Adipocyte (in vitro differentiated cells): ENCODE results near the gene DUSP11.
"Not testable (repeated sequence)": the region's sequence is repeated elsewhere in the genome, so short reads cannot be mapped to it uniquely, and the experiment has no call there.

Source experiments
- DNase-seq: peaks from one replicate; pipeline ENCODE4 v3.0.0-alpha.2; 2015; ENCODE audit warnings: low read depth
- H3K27me3 ChIP-seq: replicated peaks from 2 replicates; pipeline ENCODE4 v1.7.0; 2013; ENCODE audit warnings: mild to moderate bottlenecking, low read length, moderate library complexity; ENCODE audit not compliant: control insufficient read depth, insufficient read depth
- H3K36me3 ChIP-seq: 2 replicates; pipeline ENCODE4 v1.7.0; 2013; ENCODE audit warnings: low read length, mild to moderate bottlenecking, moderate library complexity; ENCODE audit not compliant: control insufficient read depth, insufficient read depth, severe bottlenecking
- H3K4me1 ChIP-seq: 2 replicates; pipeline ENCODE4 v1.7.0; 2013; ENCODE audit warnings: mild to moderate bottlenecking, low read length, moderate library complexity; ENCODE audit not compliant: control insufficient read depth, insufficient read depth
- H3K4me3 ChIP-seq: 2 replicates; pipeline ENCODE4 v1.7.0; 2013; ENCODE audit warnings: mild to moderate bottlenecking, low read length, moderate library complexity
- H3K9ac ChIP-seq: 2 replicates; pipeline ENCODE4 v1.7.0; 2013; ENCODE audit warnings: mild to moderate bottlenecking, low read length, moderate library complexity
- H3K9me3 ChIP-seq: 2 replicates; pipeline ENCODE4 v1.7.0; 2013; ENCODE audit warnings: mild to moderate bottlenecking, low read length, moderate library complexity; ENCODE audit not compliant: control insufficient read depth

DUSP11 gene

GRCh38 chr2:73772819-73773218 is 7.1 kb downstream of the DUSP11 start:
- Histone ChIP-seq H3K9ac (no peak overlapping the region), H3K4me3 (no peak overlapping the region), H3K36me3 (peaks cover 78% of the 10 kb centered on the region), H3K9me3 (no peaks in the 10 kb centered on the region), H3K27me3 (no peaks in the 10 kb centered on the region), H3K4me1 (peaks cover 7% of the 10 kb centered on the region)
- no peak for DNase-seq

DNA sequence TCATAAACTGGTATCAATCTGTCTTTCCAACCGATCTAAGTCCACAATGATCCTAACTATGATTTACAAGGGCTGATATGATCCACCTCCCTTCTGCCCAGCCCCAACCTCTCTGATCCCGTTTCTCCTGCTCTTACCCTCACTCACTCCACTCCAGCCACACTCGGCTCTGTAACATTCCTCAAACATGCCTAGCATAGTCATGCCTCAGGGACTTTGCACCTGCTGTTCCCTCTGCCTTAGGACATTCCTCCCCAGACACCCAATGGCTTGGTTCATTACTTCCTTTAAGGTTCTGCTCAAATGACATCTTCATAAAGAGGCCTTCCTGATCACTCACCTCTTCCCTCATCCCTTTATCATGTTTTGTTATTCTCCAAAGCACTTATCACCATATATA is 9.2 kb downstream of the DUSP11 start:
- Histone ChIP-seq H3K9ac (no peak overlapping the region), H3K9me3 (no peaks in the 10 kb centered on the region), H3K27me3 (no peaks in the 10 kb centered on the region), H3K4me1 (no peaks in the 10 kb centered on the region), H3K4me3 (no peak overlapping the region), H3K36me3 (peaks cover 82% of the 10 kb centered on the region)
- no peak for DNase-seq

- no peak overlapping the region for H3K9ac ChIP-seq
- H3K4me1 ChIP-seq, result no peaks in the 10 kb centered on the region
- no peak for DNase-seq
- peaks cover 83% of the 10 kb centered on the region for H3K36me3 ChIP-seq
- no peak overlapping the region for H3K4me3 ChIP-seq
- no peaks in the 10 kb centered on the region for H3K9me3 ChIP-seq
- H3K27me3 ChIP-seq, result no peaks in the 10 kb centered on the region
These were observed 12.9 kb downstream of the DUSP11 start for GRCh38 chr2:73766994-73767393.

- peaks cover 88% of the 10 kb centered on the region for H3K36me3 ChIP-seq
- no peaks in the 10 kb centered on the region for H3K9me3 ChIP-seq
- H3K4me1 ChIP-seq, result no peaks in the 10 kb centered on the region
- DNase-seq, result no peak
- no peaks in the 10 kb centered on the region for H3K27me3 ChIP-seq
- no peak overlapping the region for H3K9ac ChIP-seq
- no peak overlapping the region for H3K4me3 ChIP-seq
These were observed 13.6 kb downstream of the DUSP11 start for GRCh38 chr2:73766349-73766748.

DNA sequence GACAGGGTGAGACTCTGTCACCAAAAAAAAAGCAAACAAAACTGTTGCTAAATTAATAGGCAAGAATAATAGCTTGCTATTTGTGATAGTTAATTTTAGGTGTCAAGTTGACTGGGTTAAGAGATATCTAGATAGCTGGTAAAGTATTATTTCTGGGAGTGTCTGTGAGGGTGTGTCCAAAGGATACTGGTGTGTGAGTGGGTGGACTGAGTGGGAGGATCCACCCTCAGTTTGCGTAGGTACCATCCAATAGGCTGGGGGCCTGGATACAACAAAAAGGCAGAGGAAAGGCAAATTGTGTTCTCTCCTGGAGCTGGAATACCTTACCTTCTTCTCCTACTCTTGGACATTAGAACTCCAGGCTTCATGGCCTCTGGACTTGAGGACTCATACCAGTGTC is 15.0 kb downstream of the DUSP11 start:
- Histone ChIP-seq H3K4me1 (peaks cover 3% of the 10 kb centered on the region), H3K9ac (no peak overlapping the region), H3K9me3 (no peaks in the 10 kb centered on the region), H3K27me3 (no peaks in the 10 kb centered on the region), H3K36me3 (peaks cover 95% of the 10 kb centered on the region), H3K4me3 (no peak overlapping the region)
- no peak for DNase-seq

GRCh38 chr2:73762571-73762970 is 17.3 kb downstream of the DUSP11 start:
- DNase-seq, result no peak
- Histone ChIP-seq H3K9ac (no peak overlapping the region), H3K9me3 (no peaks in the 10 kb centered on the region), H3K4me1 (peaks cover 14% of the 10 kb centered on the region), H3K36me3 (peaks cover 84% of the 10 kb centered on the region), H3K27me3 (no peaks in the 10 kb centered on the region), H3K4me3 (no peak overlapping the region)

DNA sequence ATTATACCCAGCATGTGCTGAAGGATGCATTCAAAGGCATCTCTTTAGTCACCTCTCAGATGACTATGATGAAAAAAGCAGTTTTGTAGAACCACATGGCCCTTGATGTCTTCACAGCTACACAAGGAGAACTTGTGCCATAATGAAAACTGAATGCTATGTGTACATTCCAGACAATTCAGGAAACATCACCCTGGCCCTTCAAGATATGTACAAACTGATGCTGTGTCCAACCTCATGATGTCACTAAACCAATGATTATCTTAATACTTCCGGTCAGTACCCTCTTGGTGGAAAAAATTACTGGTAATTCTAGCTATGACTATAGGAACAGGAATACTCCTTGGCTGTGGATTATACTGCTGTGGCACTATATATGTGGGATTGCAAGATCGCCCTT is 20.0 kb downstream of the DUSP11 start:
- DNase-seq, result no peak
- Histone ChIP-seq H3K9ac (no peak overlapping the region), H3K4me3 (no peak overlapping the region), H3K27me3 (no peaks in the 10 kb centered on the region), H3K36me3 (peaks cover 65% of the 10 kb centered on the region), H3K9me3 (no peaks in the 10 kb centered on the region), H3K4me1 (peaks cover 17% of the 10 kb centered on the region)

DNA sequence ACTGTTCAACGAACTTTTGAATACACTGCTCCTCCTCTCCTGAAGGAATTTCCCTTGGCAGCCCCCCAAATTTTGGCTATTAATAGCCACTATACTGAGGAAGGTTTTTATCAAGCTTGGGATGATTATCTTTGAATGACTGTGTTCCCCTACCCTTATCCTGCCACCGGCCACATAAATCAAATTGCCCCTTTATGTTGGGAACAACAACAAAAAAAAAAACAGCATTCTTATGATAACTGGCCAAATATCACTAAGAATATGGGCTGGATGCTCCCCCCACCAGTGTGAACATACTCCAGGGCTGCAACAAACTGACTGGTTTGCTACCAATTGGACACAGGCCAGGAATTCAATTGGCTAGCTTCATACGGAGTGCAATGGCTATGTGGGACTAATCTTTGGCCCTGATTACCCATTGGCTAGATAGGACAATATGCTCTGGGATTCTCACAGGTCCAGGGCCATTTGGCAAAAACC is 20.6 kb downstream of the DUSP11 start:
- H3K36me3 ChIP-seq, result peaks cover 59% of the 10 kb centered on the region
- H3K9me3 ChIP-seq, result no peaks in the 10 kb centered on the region
- no peak overlapping the region for H3K9ac ChIP-seq
- DNase-seq, result peak; percentile 15
- H3K4me1 ChIP-seq, result peaks cover 17% of the 10 kb centered on the region
- peak overlapping the region; percentile 14 for H3K4me3 ChIP-seq
- H3K27me3 ChIP-seq, result no peaks in the 10 kb centered on the region

GRCh38 chr2:73754332-73754731 is 25.6 kb downstream of the DUSP11 start:
- not testable (repeated sequence) for H3K4me3 ChIP-seq, H3K27me3 ChIP-seq
- H3K36me3 ChIP-seq, result peaks cover 35% of the 10 kb centered on the region

GRCh38 chr2:73749314-73749713 is 30.6 kb downstream of the DUSP11 start:
- H3K27me3 ChIP-seq, result no peaks in the 10 kb centered on the region
- H3K9ac ChIP-seq, result no peak overlapping the region
- no peak for DNase-seq
- no peak overlapping the region for H3K4me3 ChIP-seq
- no peaks in the 10 kb centered on the region for H3K9me3 ChIP-seq
- no peaks in the 10 kb centered on the region for H3K4me1 ChIP-seq
- peaks cover 38% of the 10 kb centered on the region for H3K36me3 ChIP-seq

More at GRCh38 chr2:73754332-73754731, 25.6 kb downstream of the DUSP11 start:
- not testable (repeated sequence) for H3K4me1 ChIP-seq, DNase-seq, H3K9ac ChIP-seq, H3K9me3 ChIP-seq

DNA sequence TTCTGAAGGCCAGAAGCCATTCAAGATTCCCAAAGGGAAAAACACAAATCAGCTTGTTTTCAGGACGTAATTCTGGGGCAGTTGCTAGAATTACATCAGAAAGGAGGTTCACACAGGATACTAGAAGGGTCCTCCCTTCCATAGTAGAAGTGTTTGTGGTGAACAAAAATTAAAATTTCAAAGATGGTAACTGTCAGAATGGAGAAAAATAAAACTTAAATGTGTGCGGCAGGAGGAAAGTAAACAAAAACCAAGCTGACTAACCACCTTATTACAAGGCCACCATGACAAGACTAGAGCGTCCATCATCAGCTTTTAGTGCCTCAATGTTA is 33.1 kb downstream of the DUSP11 start:
- no peaks in the 10 kb centered on the region for H3K9me3 ChIP-seq
- H3K4me3 ChIP-seq, result no peak overlapping the region
- DNase-seq, result no peak
- no peaks in the 10 kb centered on the region for H3K27me3 ChIP-seq
- H3K9ac ChIP-seq, result no peak overlapping the region
- peaks cover 39% of the 10 kb centered on the region for H3K36me3 ChIP-seq
- H3K4me1 ChIP-seq, result no peaks in the 10 kb centered on the region

DNA sequence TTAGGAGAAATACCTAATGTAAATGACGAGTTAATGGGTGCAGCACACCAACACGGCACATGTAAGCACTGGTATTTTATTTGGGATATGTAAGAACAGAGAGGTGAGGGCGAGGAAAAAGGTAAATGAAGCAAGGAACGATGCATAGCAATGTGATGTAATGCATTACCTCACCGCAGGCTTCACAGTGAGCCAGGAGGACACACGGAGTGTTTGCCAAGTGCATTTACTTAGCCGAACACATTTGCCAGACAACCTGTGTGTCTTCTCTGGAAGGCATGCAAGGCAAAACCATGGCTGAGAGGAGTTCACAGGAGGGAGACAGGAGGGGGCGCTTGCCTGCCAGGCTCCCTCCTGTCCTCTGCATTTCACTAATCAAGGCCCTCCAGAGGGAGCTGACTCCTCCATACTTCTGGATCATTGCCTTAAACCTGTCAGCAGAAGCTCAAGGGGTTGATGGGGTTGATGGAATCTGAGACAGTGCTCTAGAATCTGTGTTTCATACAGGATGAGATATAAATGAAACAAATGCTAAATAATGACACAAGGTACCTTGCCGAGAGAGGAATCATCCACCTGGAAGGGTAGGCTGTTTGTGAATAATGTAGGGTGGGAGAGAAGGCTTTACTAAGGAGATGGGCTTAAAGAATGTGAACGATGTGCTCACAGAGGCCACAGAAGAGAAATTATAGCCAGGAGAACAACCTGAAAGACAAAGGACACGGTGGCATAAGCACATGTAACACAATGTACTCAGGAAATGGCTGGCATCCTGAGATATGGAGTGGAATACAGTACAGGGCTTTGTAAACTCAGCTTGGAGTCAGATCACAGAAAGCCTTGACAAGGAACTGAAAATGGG is 33.7 kb downstream of the DUSP11 start:
- no peak for DNase-seq
- Histone ChIP-seq H3K9me3 (no peaks in the 10 kb centered on the region), H3K9ac (no peak overlapping the region), H3K27me3 (no peaks in the 10 kb centered on the region), H3K4me1 (no peaks in the 10 kb centered on the region), H3K36me3 (peaks cover 43% of the 10 kb centered on the region), H3K4me3 (no peak overlapping the region)
